Liver (tissue), 9 donors: ENCODE measurements around the gene NR6A1. TPM values are rescaled to one million over a fixed set of nuclear protein-coding genes. Genes with fewer than 3 reads are reported as not detected.

Experiments used
- DNase-seq: peaks from one replicate; pipeline ENCODE4 v3.0.0-alpha.2; 2017; ENCODE audit warnings: low spot score
- H3K27ac ChIP-seq, 2 donors: one replicate each; pipeline ENCODE4 v1.7.0; 2013; ENCODE audit warnings: inconsistent platforms in 2 of 2, low read length in 2 of 2, control low read depth in 1 of 2, low read depth in 1 of 2, mild to moderate bottlenecking in 1 of 2
- H3K27me3 ChIP-seq, 4 donors: one replicate each; pipeline versions ENCODE4 v1.6.1 to v1.7.0; 2013; ENCODE audit warnings: low read length in 3 of 4, inconsistent platforms in 1 of 4, mild to moderate bottlenecking in 1 of 4, moderate library complexity in 1 of 4; ENCODE audit not compliant: control insufficient read depth in 4 of 4, insufficient read depth in 4 of 4
- H3K36me3 ChIP-seq, 4 donors: one replicate each; pipeline versions ENCODE4 v1.6.1 to v1.7.0; 2013; ENCODE audit warnings: low read length in 3 of 4, mild to moderate bottlenecking in 3 of 4, low read depth in 1 of 4, moderate library complexity in 1 of 4; ENCODE audit not compliant: control insufficient read depth in 4 of 4, insufficient read depth in 3 of 4
- H3K4me1 ChIP-seq, 4 donors: one replicate each; pipeline versions ENCODE4 v1.6.1 to v1.7.0; 2013; ENCODE audit warnings: low read length in 3 of 4, mild to moderate bottlenecking in 3 of 4, moderate library complexity in 1 of 4; ENCODE audit not compliant: control insufficient read depth in 4 of 4, insufficient read depth in 4 of 4
- H3K4me3 ChIP-seq, 3 donors: one replicate each; pipeline versions ENCODE4 v1.6.1 to v1.7.0; 2013; ENCODE audit warnings: low read length in 3 of 3, control low read depth in 1 of 3, low read depth in 1 of 3, mild to moderate bottlenecking in 1 of 3
- H3K9ac ChIP-seq, 2 donors: one replicate each; pipeline ENCODE4 v1.7.0; 2013; ENCODE audit warnings: low read length in 2 of 2, mild to moderate bottlenecking in 2 of 2, moderate library complexity in 2 of 2, control low read depth in 1 of 2, low read depth in 1 of 2
- H3K9me3 ChIP-seq, 4 donors: one replicate each; pipeline versions ENCODE4 v1.6.1 to v1.7.0; 2013; ENCODE audit warnings: low read length in 3 of 4; ENCODE audit not compliant: control insufficient read depth in 4 of 4
- EGR1 ChIP-seq, 2 donors: IDR thresholded peaks; 2 replicates each; pipeline ENCODE4 v1.6.1; 2016 to 2018; ENCODE audit warnings: antibody characterized with exemption in 2 of 2, low read depth in 2 of 2
- FOXA2 ChIP-seq: IDR thresholded peaks from 2 replicates; pipeline ENCODE4 v1.6.1; 2016; ENCODE audit warnings: antibody characterized with exemption
- GABPA ChIP-seq, 2 donors: IDR thresholded peaks in 1 of 2; conservative IDR thresholded peaks in 1 of 2; 2 replicates each; pipeline ENCODE4 v1.6.1; 2016; ENCODE audit warnings: antibody characterized with exemption in 2 of 2, mild to moderate bottlenecking in 1 of 2, moderate library complexity in 1 of 2
- HNF4A ChIP-seq, 2 donors: conservative IDR thresholded peaks; 2 replicates each; pipeline ENCODE4 v1.6.1; 2016; ENCODE audit warnings: antibody characterized with exemption in 2 of 2, mild to moderate bottlenecking in 2 of 2
- HNF4G ChIP-seq: IDR thresholded peaks from 2 replicates; pipeline ENCODE4 v1.6.1; 2016; ENCODE audit warnings: antibody characterized with exemption
- JUND ChIP-seq, 2 donors: IDR thresholded peaks; 2 replicates each; pipeline ENCODE4 v1.6.1; 2016; ENCODE audit warnings: antibody characterized with exemption in 2 of 2
- NR2F2 ChIP-seq: IDR thresholded peaks from 2 replicates; pipeline ENCODE4 v1.6.1; 2016; ENCODE audit warnings: antibody characterized with exemption
- RXRA ChIP-seq, 2 donors: IDR thresholded peaks; 2 replicates each; pipeline ENCODE4 v1.6.1; 2017 to 2018; ENCODE audit warnings: antibody characterized with exemption in 2 of 2, mild to moderate bottlenecking in 1 of 2
- YY1 ChIP-seq: IDR thresholded peaks from 2 replicates; pipeline ENCODE4 v1.6.1; 2016; ENCODE audit warnings: antibody characterized with exemption, mild to moderate bottlenecking
- WGBS: extraction: QIAGEN DNeasy Blood & Tissue Kit; methylation state at CpG from one replicate; pipeline ENCODE4 v1.1.7; 2013; 5-methylcytosine and 5-hydroxymethylcytosine counted together
- polyA plus RNA-seq, 2 donors: library from polyadenylated mRNA; stranded (reverse) in 1 of 2; unstranded in 1 of 2; fragments of 200-250 nt in 1 of 2; fragments of >200 nt in 1 of 2; fragmentation: Nextera tagmentation in 1 of 2; extraction: Ambion mirVana in 1 of 2; gene quantifications; one replicate each; pipeline versions ENCODE4 v1.2.1 to v1.2.3, GENCODE V29; 2013 to 2015
- total RNA-seq, 2 donors: library from RNA; depleted of rRNA; stranded (reverse); fragments of >200 nt; gene quantifications; one replicate each; pipeline ENCODE4 v1.2.3, GENCODE V29; 2014
- TF ChIP-seq, protein P1 (sequence below): fragments of 150-350 bp; IDR thresholded peaks from 2 replicates; pipeline ENCODE4 v1.5.1; 2017; ENCODE audit warnings: improper control_type of control experiment, low read depth, low read length; ENCODE audit not compliant: missing input control
- TF ChIP-seq, protein P2 (sequence below): IDR thresholded peaks from 2 replicates; pipeline ENCODE4 v1.6.1; 2016; ENCODE audit warnings: antibody characterized with exemption
- TF ChIP-seq, protein P3 (sequence below): IDR thresholded peaks from 2 replicates; pipeline ENCODE4 v1.6.1; 2016; ENCODE audit warnings: antibody characterized with exemption
- donor health status: healthy.
- donor health status: healthy.
- donor health status: healthy.
- donor health status: healthy.
- donor health status: healthy.

Gene NR6A1
- total and polyA plus RNA-seq, 4 donors: 0.72 to 6.1 (median 2.1) TPM

- Histone ChIP-seq H3K36me3 (no peaks in the 10 kb centered on the region), H3K9me3 (no peaks in the 10 kb centered on the region), H3K9ac (no peak overlapping the region), H3K4me1 (peaks cover 0 to 8% (median 3%) of the 10 kb centered on the region in 4 donors), H3K4me3 (no peak overlapping the region), H3K27ac (no peak overlapping the region), H3K27me3 (no peaks in the 10 kb centered on the region)
- WGBS: 95% methylated on average over 4 of the region's 4 CpGs
- no peak for DNase-seq
- no peak for TF ChIP-seq NR2F2
- TF ChIP-seq, protein P1, sequence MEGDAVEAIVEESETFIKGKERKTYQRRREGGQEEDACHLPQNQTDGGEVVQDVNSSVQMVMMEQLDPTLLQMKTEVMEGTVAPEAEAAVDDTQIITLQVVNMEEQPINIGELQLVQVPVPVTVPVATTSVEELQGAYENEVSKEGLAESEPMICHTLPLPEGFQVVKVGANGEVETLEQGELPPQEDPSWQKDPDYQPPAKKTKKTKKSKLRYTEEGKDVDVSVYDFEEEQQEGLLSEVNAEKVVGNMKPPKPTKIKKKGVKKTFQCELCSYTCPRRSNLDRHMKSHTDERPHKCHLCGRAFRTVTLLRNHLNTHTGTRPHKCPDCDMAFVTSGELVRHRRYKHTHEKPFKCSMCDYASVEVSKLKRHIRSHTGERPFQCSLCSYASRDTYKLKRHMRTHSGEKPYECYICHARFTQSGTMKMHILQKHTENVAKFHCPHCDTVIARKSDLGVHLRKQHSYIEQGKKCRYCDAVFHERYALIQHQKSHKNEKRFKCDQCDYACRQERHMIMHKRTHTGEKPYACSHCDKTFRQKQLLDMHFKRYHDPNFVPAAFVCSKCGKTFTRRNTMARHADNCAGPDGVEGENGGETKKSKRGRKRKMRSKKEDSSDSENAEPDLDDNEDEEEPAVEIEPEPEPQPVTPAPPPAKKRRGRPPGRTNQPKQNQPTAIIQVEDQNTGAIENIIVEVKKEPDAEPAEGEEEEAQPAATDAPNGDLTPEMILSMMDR: no peak
- TF ChIP-seq FOXA2: no peak
- no peak for TF ChIP-seq YY1
- TF ChIP-seq HNF4A (conservative IDR thresholded peaks at IDR 0.05): no peak
- no peak for TF ChIP-seq GABPA (IDR thresholded peaks at IDR 0.05 in 1 of 2, conservative IDR thresholded peaks at IDR 0.05 in 1 of 2)
- no peak for TF ChIP-seq EGR1 (IDR thresholded peaks at IDR 0.05; ENCODE audit: low read depth in 2 of 2)
- TF ChIP-seq RXRA (IDR thresholded peaks at IDR 0.05): no peak
- TF ChIP-seq, protein P2, sequence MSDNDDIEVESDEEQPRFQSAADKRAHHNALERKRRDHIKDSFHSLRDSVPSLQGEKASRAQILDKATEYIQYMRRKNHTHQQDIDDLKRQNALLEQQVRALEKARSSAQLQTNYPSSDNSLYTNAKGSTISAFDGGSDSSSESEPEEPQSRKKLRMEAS: no peak
- no peak for TF ChIP-seq HNF4G
- TF ChIP-seq, protein P3, sequence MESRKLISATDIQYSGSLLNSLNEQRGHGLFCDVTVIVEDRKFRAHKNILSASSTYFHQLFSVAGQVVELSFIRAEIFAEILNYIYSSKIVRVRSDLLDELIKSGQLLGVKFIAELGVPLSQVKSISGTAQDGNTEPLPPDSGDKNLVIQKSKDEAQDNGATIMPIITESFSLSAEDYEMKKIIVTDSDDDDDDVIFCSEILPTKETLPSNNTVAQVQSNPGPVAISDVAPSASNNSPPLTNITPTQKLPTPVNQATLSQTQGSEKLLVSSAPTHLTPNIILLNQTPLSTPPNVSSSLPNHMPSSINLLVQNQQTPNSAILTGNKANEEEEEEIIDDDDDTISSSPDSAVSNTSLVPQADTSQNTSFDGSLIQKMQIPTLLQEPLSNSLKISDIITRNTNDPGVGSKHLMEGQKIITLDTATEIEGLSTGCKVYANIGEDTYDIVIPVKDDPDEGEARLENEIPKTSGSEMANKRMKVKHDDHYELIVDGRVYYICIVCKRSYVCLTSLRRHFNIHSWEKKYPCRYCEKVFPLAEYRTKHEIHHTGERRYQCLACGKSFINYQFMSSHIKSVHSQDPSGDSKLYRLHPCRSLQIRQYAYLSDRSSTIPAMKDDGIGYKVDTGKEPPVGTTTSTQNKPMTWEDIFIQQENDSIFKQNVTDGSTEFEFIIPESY: no peak
Observed at GRCh38 chr9:124493218-124493617, 277.9 kb downstream of the NR6A1 start.

GRCh38 chr9:124492818-124493217 is 278.3 kb downstream of the NR6A1 start:
- Histone ChIP-seq H3K36me3 (no peaks in the 10 kb centered on the region), H3K27ac (no peak overlapping the region), H3K27me3 (no peaks in the 10 kb centered on the region), H3K4me3 (no peak overlapping the region), H3K4me1 (peaks cover 0 to 8% (median 3%) of the 10 kb centered on the region in 4 donors), H3K9ac (no peak overlapping the region), H3K9me3 (no peaks in the 10 kb centered on the region)
- DNase-seq: no peak
- TF ChIP-seq, protein P3: no peak
- TF ChIP-seq, protein P1: no peak
- TF ChIP-seq HNF4A (conservative IDR thresholded peaks at IDR 0.05) (no peak), JUND (IDR thresholded peaks at IDR 0.05) (no peak)
- 77% methylated on average over 19 of the region's 19 CpGs for WGBS
